Measurements from ENCODE around the gene HDAC9. TPM values are rescaled to one million over a fixed set of nuclear protein-coding genes. Genes with fewer than 3 reads are reported as not detected.

HDAC9 gene
- total RNA-seq, 4 donors from 2014 or later = 51.2 to 194 (median 106) TPM

DNA sequence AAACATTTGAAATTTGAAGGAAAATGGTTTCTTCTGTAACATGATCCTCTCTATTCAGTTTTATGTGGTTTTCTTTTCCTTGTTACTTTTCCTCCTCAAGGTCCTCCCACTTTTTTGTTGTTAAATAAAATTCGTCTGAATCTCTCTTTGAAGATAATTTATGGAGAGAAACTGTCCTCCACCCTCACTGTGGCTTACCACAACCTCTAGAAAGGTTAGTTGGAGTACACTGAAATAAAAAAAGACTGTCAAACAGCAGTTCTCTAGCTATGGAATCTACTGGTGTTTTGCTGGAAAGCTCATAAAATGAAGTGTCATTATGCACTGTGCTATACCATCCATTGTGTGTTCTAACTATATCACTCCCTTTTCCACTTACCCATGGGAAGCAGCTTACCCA is 189.4 kb downstream of the HDAC9 start:
- no peak for ATAC-seq
- WGBS, 2 donors (ENCODE audit: low coverage in 1 of 2) = 73 to 83% methylated on average over 1 of the region's 1 CpG
- H3K36me3 ChIP-seq = no peaks in the 10 kb centered on the region
- H3K27me3 ChIP-seq = no peaks in the 10 kb centered on the region
- H3K4me1 ChIP-seq = no peaks in the 10 kb centered on the region
- H3K9me3 ChIP-seq = no peaks in the 10 kb centered on the region
- no peak for TF ChIP-seq POLR2AphosphoS5 (IDR thresholded peaks at IDR 0.05)
- TF ChIP-seq POLR2A (IDR thresholded peaks at IDR 0.05) = no peak
- TF ChIP-seq, protein P1, sequence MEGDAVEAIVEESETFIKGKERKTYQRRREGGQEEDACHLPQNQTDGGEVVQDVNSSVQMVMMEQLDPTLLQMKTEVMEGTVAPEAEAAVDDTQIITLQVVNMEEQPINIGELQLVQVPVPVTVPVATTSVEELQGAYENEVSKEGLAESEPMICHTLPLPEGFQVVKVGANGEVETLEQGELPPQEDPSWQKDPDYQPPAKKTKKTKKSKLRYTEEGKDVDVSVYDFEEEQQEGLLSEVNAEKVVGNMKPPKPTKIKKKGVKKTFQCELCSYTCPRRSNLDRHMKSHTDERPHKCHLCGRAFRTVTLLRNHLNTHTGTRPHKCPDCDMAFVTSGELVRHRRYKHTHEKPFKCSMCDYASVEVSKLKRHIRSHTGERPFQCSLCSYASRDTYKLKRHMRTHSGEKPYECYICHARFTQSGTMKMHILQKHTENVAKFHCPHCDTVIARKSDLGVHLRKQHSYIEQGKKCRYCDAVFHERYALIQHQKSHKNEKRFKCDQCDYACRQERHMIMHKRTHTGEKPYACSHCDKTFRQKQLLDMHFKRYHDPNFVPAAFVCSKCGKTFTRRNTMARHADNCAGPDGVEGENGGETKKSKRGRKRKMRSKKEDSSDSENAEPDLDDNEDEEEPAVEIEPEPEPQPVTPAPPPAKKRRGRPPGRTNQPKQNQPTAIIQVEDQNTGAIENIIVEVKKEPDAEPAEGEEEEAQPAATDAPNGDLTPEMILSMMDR (IDR thresholded peaks at IDR 0.05) = no peak
- no peak for TF ChIP-seq EP300 (IDR thresholded peaks at IDR 0.05)
- no peak overlapping the region for H3K27ac ChIP-seq
- no peak overlapping the region for H3K4me3 ChIP-seq

DNA sequence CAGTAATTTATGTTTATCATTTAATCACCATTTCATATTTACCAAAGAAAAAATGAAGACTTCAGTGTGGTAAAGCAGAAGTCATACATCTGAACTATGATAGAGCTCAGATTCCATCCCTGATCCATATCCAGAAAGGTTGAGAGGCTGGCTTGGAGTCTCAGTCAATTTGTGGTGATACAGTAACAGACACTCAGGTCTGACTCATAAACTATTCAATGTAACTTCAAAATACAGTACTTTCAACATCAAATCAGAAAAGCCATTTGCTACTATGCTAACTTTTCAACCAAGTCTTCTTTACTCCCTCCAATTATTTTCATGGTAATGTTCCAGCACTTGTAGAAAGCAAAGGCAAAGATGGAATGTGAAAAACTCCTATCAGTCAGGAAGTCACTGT is 190.4 kb downstream of the HDAC9 start:
- Histone ChIP-seq H3K4me3 (no peak overlapping the region), H3K9me3 (no peaks in the 10 kb centered on the region), H3K4me1 (no peaks in the 10 kb centered on the region), H3K27ac (no peak overlapping the region), H3K36me3 (no peaks in the 10 kb centered on the region), H3K27me3 (no peaks in the 10 kb centered on the region)
- no peak for ATAC-seq
- TF ChIP-seq POLR2AphosphoS5 (IDR thresholded peaks at IDR 0.05) (no peak), POLR2A (IDR thresholded peaks at IDR 0.05) (no peak)

DNA sequence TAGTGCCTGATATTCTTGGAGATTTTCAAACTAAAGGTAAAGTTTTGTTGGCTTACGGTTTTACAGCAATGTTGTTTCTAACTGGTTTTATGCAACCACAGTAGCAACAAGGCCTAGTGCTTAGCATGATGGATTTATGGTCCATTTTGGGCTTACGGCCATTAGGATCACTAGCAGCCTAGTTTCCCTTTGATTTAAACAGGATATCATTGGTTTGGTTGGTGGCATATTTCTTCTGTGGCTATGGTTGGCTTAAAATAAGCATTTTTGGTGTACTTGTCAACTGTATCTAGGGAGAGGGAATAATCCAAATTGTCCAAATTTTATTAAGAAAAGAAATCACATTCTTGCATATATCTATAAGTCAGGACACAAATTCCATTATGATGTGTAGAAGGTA is 194.0 kb downstream of the HDAC9 start:
- TF ChIP-seq POLR2A (IDR thresholded peaks at IDR 0.05) (no peak), EP300 (IDR thresholded peaks at IDR 0.05) (no peak), POLR2AphosphoS5 (IDR thresholded peaks at IDR 0.05) (no peak)
- TF ChIP-seq, protein P1 (IDR thresholded peaks at IDR 0.05) = no peak
- no peaks in the 10 kb centered on the region for H3K9me3 ChIP-seq
- no peak for ATAC-seq
- no peaks in the 10 kb centered on the region for H3K36me3 ChIP-seq
- no peak overlapping the region for H3K4me3 ChIP-seq
- WGBS, 2 donors (ENCODE audit: low coverage in 1 of 2) = 91 to 95% methylated on average over 2 of the region's 2 CpGs
- no peaks in the 10 kb centered on the region for H3K27me3 ChIP-seq
- H3K4me1 ChIP-seq = no peaks in the 10 kb centered on the region
- no peak overlapping the region for H3K27ac ChIP-seq

DNA sequence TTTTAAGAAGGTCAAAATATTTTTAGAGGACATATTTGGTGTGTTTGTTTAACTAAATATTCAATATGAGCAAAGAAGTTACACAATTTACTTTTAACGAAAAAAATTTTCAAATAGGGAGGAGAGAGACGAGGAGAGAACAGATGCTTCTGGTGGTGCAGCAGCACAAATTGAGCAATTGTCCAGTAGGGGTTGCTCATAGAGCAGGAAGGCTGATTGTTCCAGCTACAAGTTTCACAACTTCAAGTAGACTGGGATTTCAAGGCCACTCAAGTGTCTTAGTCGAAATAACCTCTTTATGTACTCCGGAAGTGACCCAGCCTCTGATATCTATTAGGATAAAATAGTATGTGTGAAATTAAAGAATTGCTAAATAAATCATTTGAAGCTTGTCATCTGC is 197.9 kb downstream of the HDAC9 start:
- no peaks in the 10 kb centered on the region for H3K27me3 ChIP-seq
- ATAC-seq = peak; percentile 87
- H3K4me1 ChIP-seq = no peaks in the 10 kb centered on the region
- TF ChIP-seq, protein P1 (IDR thresholded peaks at IDR 0.05) = peak in 3 of 4 experiments; percentile 33 to 48 (median 47)
- TF ChIP-seq EP300 (IDR thresholded peaks at IDR 0.05) (no peak), POLR2AphosphoS5 (IDR thresholded peaks at IDR 0.05) (peak; percentile 50), POLR2A (IDR thresholded peaks at IDR 0.05) (no peak)
- no peak overlapping the region for H3K4me3 ChIP-seq
- H3K9me3 ChIP-seq = no peaks in the 10 kb centered on the region
- H3K36me3 ChIP-seq = no peaks in the 10 kb centered on the region
- WGBS, 2 donors (ENCODE audit: low coverage in 1 of 2) = 24 to 35% methylated on average over 4 of the region's 4 CpGs
- H3K27ac ChIP-seq = no peak overlapping the region

DNA sequence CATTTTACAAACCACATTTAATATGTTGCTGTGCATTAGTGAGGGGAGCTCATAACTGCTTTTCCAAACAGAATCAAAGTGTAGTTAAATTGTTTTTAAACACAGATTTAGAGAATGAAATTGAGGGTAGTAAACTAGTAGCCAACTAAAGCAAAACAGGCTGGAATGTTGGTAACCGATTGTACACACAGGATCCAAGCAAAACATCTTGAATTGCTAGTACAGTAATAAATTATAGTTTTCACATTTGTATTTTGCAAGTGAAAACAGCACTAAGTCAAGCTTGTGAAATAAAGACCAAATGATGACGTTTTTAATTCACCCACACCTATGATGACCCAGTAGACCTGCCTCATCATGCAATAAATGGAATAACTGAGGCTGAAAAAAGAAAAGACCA is 198.3 kb downstream of the HDAC9 start:
- H3K4me3 ChIP-seq = no peak overlapping the region
- H3K4me1 ChIP-seq = no peaks in the 10 kb centered on the region
- H3K27me3 ChIP-seq = no peaks in the 10 kb centered on the region
- no peak overlapping the region for H3K27ac ChIP-seq
- H3K36me3 ChIP-seq = no peaks in the 10 kb centered on the region
- ATAC-seq = no peak
- TF ChIP-seq POLR2A (IDR thresholded peaks at IDR 0.05) (no peak), EP300 (IDR thresholded peaks at IDR 0.05) (no peak), POLR2AphosphoS5 (IDR thresholded peaks at IDR 0.05) (no peak)
- TF ChIP-seq, protein P1 (IDR thresholded peaks at IDR 0.05) = no peak
- H3K9me3 ChIP-seq = no peaks in the 10 kb centered on the region
- WGBS, 2 donors (ENCODE audit: low coverage in 1 of 2) = 75% methylated on average over 2 of the region's 2 CpGs; no CpG with 5 or more reads in 1 of the 2 donors

All from gastroesophageal sphincter (tissue), 4 donors.